ENCODE measurements around the gene ADAM10.

- TF ChIP-seq CTCF (IDR thresholded peaks at IDR 0.05) (no peak), SP1 (CRISPR knock-in tag; conservative IDR thresholded peaks at IDR 0.05) (no peak), IRF1 (CRISPR knock-in tag; IDR thresholded peaks at IDR 0.05) (no peak), RORB (CRISPR knock-in tag; IDR thresholded peaks at IDR 0.05) (no peak), USF2 (CRISPR knock-in tag; IDR thresholded peaks at IDR 0.05) (no peak), ZNF416 (CRISPR knock-in tag; IDR thresholded peaks at IDR 0.05) (no peak), GABPB1 (CRISPR knock-in tag; IDR thresholded peaks at IDR 0.05) (no peak), NR3C1 (CRISPR knock-in tag; conservative IDR thresholded peaks at IDR 0.05; ENCODE audit: low read depth) (no peak), ZNF512 (CRISPR knock-in tag; IDR thresholded peaks at IDR 0.05; ENCODE audit: borderline replicate concordance) (no peak), MYBL2 (CRISPR knock-in tag; IDR thresholded peaks at IDR 0.05) (no peak)
These were observed 38.7 kb upstream of the ADAM10 start for GRCh38 chr15:58788056-58788710.
